GM19023 (cell line): ENCODE data around the gene SDK1.
"Not testable (repeated sequence)": the region's sequence is repeated elsewhere in the genome, so short reads cannot be mapped to it uniquely, and the experiment has no call there.

Experiments used
- ATAC-seq: cut with Tn5 transposase; IDR thresholded peaks from one replicate; pipeline ENCODE4 v1.9.1; 2021; ENCODE audit warnings: mild to moderate bottlenecking, moderate library complexity; ENCODE audit not compliant: unreplicated experiment

The SDK1 gene

GRCh38 chr7:3643091-3643490 is 342.0 kb downstream of the SDK1 start:
- no peak for ATAC-seq

- ATAC-seq = no peak
Measured at GRCh38 chr7:3648276-3648675, 347.2 kb downstream of the SDK1 start.

DNA sequence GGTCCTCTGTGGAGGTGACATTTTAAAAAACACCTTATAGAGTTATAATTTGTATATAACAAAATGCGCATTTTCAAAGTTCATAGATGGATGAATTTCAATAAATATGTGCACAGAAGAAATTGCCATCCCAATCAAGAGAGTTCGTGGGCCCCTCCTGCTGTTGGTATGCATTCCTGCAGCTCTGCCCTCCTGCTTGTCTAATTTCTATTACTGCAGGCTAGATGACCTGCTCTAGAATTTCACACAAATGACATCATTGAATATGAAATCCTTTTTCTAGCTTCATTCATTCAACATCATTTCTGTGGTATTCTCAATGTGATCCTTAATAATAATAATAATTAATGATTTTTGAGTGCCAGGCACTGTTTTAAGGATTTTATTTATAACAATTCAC is 348.2 kb downstream of the SDK1 start:
- ATAC-seq = no peak

- no peak for ATAC-seq
Measured at GRCh38 chr7:3649678-3650440, 348.8 kb downstream of the SDK1 start.

DNA sequence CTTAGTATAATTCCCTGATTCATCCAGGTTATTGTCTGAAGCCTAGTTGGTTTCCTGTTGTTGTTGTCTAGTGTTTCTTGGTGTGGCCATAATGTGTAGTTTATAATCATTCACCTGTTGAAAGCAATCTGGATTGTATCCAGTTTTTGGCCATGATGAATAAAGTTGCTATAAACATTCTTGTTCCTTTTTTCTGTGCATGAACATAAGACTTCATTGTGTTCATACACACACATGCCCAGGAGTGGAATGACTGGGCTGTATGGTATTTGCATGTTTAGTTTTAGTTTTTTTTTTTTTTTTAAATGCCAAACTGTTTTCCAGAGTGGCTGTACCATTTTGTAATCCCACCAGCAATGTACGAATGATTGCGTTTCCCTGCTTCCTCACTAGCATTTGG is 349.8 kb downstream of the SDK1 start:
- ATAC-seq = no peak

GRCh38 chr7:3655635-3656034 is 354.6 kb downstream of the SDK1 start:
- no peak for ATAC-seq

DNA sequence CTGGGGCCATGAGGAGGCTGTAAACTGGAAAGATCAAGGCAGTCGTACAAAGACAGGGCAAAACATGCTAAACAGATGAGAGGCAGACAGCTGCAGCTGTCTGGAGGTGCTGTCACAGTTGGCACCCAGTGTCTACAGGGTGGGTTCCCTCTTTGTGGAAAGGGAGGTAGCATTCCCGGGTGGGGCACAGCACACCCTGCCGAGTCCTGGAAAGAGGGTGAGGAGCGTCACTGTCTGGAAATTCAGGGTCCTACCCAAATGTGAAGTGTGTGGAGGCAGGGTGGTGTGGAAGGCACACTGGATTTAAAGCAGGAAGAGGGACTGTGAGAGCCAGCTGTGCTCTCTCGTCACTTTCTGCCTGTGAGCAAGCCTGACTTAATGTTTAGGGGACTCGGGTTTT is 356.2 kb downstream of the SDK1 start:
- no peak for ATAC-seq

GRCh38 chr7:3668743-3669142 is 367.7 kb downstream of the SDK1 start:
- no peak for ATAC-seq

- ATAC-seq = no peak
Measured at GRCh38 chr7:3670898-3671297, 369.8 kb downstream of the SDK1 start.

- no peak for ATAC-seq
Measured at GRCh38 chr7:3673524-3673923, 372.5 kb downstream of the SDK1 start.

DNA sequence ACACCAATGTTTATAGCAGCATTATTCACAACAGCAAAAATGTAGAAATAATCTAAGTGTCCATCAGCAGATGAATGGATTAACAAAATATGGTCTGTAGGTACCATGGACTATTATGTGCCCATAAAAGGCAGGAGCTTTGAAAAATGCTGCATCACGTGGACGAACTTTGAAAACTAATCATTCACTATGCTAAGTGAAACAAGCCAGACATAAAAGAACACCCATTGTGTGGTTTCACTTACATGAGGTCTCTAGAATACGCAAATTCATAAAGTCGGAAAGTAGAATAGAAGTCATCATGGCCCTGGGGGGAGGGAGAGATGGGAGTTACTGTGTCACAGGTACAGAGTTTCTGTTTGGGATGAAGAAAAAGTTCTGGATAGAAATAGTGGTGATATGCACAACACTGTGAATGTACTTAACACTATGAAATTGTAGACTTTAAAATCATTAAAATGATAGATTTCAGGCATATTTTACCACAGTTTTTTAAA is 377.3 kb downstream of the SDK1 start:
- ATAC-seq = no peak

GRCh38 chr7:3682028-3682710 is 381.1 kb downstream of the SDK1 start:
- no peak for ATAC-seq

DNA sequence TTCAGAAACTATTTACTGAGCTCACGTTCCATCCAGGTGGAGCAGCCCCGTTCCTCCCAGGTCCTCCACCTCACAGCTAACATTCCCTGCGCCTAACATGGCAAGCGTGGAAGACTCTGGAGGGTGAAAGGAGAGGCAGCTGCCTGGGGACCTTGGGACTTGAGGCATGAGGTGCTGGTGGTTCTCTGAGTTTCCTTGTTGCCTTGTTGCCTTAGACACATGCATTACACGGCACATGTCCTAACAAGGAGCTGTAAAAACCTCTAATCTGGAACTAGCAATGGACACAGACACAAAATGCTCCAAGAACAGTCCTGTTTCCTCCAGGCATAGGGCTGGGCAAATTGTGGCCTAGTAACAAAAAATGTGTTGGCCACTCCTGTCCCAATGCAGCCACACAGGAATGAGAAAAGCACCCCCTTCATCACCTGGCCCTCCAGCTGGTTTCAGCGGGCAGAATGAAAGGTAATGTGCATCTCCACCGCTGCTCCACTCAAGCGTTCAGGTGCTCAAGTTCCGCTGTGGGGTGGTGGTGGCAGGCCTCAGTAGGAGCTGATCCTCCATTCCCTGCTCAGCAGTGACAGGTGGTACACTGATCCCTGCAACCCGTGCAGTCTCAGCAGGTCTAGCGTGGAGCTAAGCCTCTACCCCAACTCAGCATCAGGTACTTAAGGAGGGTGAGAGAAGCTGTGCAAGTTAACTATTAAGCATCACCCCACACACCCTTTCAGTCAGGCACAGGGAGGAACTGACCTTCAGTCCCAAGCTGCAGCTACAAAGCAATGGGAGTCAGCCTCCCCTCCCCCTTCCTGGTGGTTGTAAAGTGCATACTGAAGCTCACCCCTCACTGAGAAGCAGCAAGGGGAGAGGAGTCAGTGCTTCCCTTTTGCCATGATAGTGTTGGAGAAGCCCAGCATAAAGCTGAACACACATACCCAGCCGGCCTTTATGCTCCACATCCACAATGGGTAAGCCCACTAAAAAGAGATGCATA is 382.8 kb downstream of the SDK1 start:
- ATAC-seq = no peak

GRCh38 chr7:3688071-3688470 is 387.0 kb downstream of the SDK1 start:
- no peak for ATAC-seq

- no peak for ATAC-seq
Measured at GRCh38 chr7:3688842-3689241, 387.8 kb downstream of the SDK1 start.

DNA sequence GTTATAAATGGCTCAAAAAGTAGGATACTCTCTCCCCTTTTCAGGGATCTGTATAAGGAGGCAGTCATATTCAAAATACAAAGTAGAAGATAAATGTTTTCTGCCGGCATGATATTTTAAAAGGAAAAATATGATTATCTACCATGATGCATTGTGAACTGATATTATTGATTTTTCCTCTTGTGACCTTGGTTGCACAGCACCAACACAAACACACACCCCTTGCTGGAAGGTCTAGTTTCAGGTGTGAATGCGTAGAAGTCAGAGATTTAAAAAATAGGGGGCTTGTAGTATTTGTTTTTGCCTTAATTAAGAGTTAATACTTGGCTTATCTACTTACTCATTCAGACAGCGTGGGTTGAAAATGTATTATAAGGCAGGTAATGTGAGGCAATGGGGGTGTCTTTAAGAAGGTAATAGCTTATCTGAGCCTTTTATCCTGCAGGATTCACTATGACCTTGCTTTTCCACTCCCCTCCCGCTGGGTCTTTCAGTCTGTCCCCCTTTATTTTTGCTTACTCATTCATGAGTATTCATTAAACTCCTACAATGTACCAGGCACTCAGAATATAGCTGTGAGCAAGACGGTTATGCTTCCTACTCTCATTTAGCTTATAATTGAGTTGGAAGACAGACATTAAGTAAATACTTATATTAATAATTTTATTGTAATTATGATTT is 390.6 kb downstream of the SDK1 start:
- no peak for ATAC-seq

DNA sequence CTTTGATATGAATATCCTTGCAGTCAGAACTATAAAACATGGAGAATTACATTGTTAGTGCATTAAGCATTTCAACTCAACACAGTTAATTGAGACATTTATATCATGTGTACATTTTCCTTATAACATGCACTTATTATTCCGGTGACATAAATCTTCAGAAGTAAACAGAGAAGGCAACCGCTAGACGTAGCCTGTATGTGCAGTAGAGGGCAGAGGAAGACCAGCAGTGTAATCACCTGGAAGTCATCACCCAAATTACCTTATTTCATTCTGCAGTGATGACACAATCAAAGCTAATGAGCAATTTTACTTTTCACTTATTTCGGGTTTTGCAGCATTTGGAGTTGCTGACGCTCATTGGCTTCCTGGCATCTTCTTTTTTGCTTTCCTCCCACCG is 394.6 kb downstream of the SDK1 start:
- ATAC-seq = no peak

DNA sequence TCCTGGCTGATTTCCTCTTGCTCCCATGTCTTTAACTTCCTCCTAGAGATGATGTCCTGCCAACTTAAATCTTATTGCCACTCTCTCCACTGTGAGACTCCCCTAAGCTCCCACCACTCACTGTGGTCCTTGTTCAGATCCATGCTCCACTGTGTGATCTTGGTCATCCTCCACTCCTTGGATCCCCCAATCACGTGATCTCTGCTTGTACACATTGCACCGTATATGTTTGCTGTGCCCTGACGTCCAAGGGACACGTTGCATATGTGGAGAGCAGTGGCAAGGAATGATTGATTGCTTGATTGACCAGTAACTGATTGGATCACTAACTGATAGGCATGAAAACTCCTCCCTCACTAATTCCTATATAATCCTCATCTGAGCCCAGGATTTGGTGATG is 395.1 kb downstream of the SDK1 start:
- no peak for ATAC-seq

- no peak for ATAC-seq
Measured at GRCh38 chr7:3697472-3697871, 396.4 kb downstream of the SDK1 start.

GRCh38 chr7:3705258-3705657 is 404.2 kb downstream of the SDK1 start:
- no peak for ATAC-seq

GRCh38 chr7:3706091-3706490 is 405.0 kb downstream of the SDK1 start:
- ATAC-seq = not testable (repeated sequence)
